B cell (primary cell): ENCODE results near the gene ARHGEF3.

Source experiments
- CTCF ChIP-seq: fragments of 200-600 bp; IDR thresholded peaks from one replicate; pipeline ENCODE4 v1.8.0; 2022; ENCODE audit warnings: antibody characterized with exemption, mild to moderate bottlenecking
- EZH2 ChIP-seq: IDR thresholded peaks from 2 replicates; pipeline ENCODE4 v1.6.1; 2012; ENCODE audit warnings: borderline replicate concordance, low read depth, mild to moderate bottlenecking, moderate library complexity, low read length; ENCODE audit not compliant: insufficient read depth, poor library complexity, severe bottlenecking

- TF ChIP-seq CTCF (no peak), EZH2 (no peak)
These were observed 1.0 kb upstream of the ARHGEF3 start for GRCh38 chr3:56802790-56803189.
